Endothelial cell of umbilical vein (primary cell): ENCODE results near the gene COQ2. TPM values are rescaled to one million over a fixed set of nuclear protein-coding genes. Genes with fewer than 3 reads are reported as not detected.

Experiments used
- BruUV-seq: library from RNA; stranded (reverse); fragments of 400-500 nt; replicated peaks from 2 replicates; lab custom pipeline; 2021; lab: Mats Ljungman, UMichigan
- CTCF ChIA-PET: fragments of 300-600, 350-600 bp; sonication (Branson Sonifier 250); formaldehyde crosslinking; loops from one replicate; lab custom pipeline; 2021; ENCODE audit warnings: antibody characterized with exemption, inconsistent platforms; lab: Charles Lee
- POLR2A ChIA-PET: fragments of 300-600, 350-600 bp; sonication (Branson Sonifier 250); formaldehyde crosslinking; loops from one replicate; lab custom pipeline; 2021; ENCODE audit warnings: antibody characterized with exemption, inconsistent platforms; lab: Charles Lee
- DNase-seq: peaks from one replicate; pipeline ENCODE4 v3.0.0-alpha.2; 2011; ENCODE audit warnings: low read depth, low spot score
- FAIRE-seq: peaks from 2 replicates; lab custom pipeline; 2011; peaks lifted over from hg19 to GRCh38; lab: Jason Lieb, UNC
- H2AFZ ChIP-seq: 2 replicates; pipeline ENCODE4 v1.6.0; 2012; ENCODE audit warnings: low read depth, low read length, control low read depth, inconsistent platforms
- H3K27ac ChIP-seq: 2 replicates; pipeline ENCODE4 v1.5.1; 2011; ENCODE audit warnings: low read depth, mild to moderate bottlenecking, control low read depth, low read length, moderate library complexity; ENCODE audit not compliant: insufficient read depth
- H3K27me3 ChIP-seq, 2 experiments: 2 replicates each; pipeline versions ENCODE4 v1.6.0 to v1.6.1; 2011; ENCODE audit warnings: low read length in 2 of 2, mixed read lengths in 1 of 2; ENCODE audit not compliant: control insufficient read depth in 2 of 2, insufficient read depth in 2 of 2
- H3K36me3 ChIP-seq, 2 experiments: 2 replicates in 1 of 2; 3 replicates in 1 of 2; pipeline ENCODE4 v1.5.1; 2011; ENCODE audit warnings: low read length in 2 of 2, mild to moderate bottlenecking in 1 of 2, moderate library complexity in 1 of 2; ENCODE audit not compliant: control insufficient read depth in 2 of 2, insufficient read depth in 2 of 2; ENCODE audit errors: extremely low read depth in 1 of 2
- H3K4me1 ChIP-seq: 3 replicates; pipeline ENCODE4 v1.5.1; 2011; ENCODE audit warnings: mild to moderate bottlenecking, low read length; ENCODE audit not compliant: control insufficient read depth, insufficient read depth; ENCODE audit errors: extremely low read depth
- H3K4me2 ChIP-seq: 2 replicates; pipeline ENCODE4 v1.6.1; 2011; ENCODE audit warnings: low read length, control low read depth, mixed read lengths; ENCODE audit not compliant: insufficient read depth
- H3K4me3 ChIP-seq, 3 experiments: fragments of 200-600 bp in 1 of 3; sonication (generic), shearing (Covaris generic) in 1 of 3; replicated peaks in 1 of 3; 2 replicates each; pipeline ENCODE4 v1.5.1; 2011 to 2016; ENCODE audit warnings: control low read depth in 3 of 3, low read length in 3 of 3, mild to moderate bottlenecking in 2 of 3, inconsistent platforms in 1 of 3, low read depth in 1 of 3, moderate library complexity in 1 of 3; ENCODE audit not compliant: insufficient read depth in 1 of 3
- H3K79me2 ChIP-seq: 2 replicates; pipeline ENCODE4 v1.6.0; 2012; ENCODE audit warnings: low read length, inconsistent platforms; ENCODE audit not compliant: control insufficient read depth, insufficient read depth
- H3K9ac ChIP-seq: replicated peaks from 2 replicates; pipeline ENCODE3; 2011; ENCODE audit warnings: low read length, control low read depth; ENCODE audit not compliant: insufficient read depth; ENCODE audit errors: extremely low read depth
- H3K9me1 ChIP-seq: replicated peaks from 3 replicates; pipeline ENCODE4 v1.6.0; 2011; ENCODE audit warnings: mild to moderate bottlenecking, low read length; ENCODE audit not compliant: control insufficient read depth, insufficient read depth; ENCODE audit errors: extremely low read depth
- H3K9me3 ChIP-seq: replicated peaks from 2 replicates; pipeline ENCODE4 v1.5.1; 2012; ENCODE audit warnings: low read length, inconsistent platforms; ENCODE audit not compliant: control insufficient read depth, insufficient read depth
- H4K20me1 ChIP-seq: replicated peaks from 2 replicates; pipeline ENCODE3; 2011; ENCODE audit warnings: mild to moderate bottlenecking, low read length; ENCODE audit not compliant: control insufficient read depth, insufficient read depth; ENCODE audit errors: extremely low read depth
- EZH2 ChIP-seq: IDR thresholded peaks from 2 replicates; pipeline ENCODE4 v1.6.1; 2012; ENCODE audit warnings: borderline replicate concordance, low read depth, mild to moderate bottlenecking, moderate library complexity, low read length, inconsistent platforms; ENCODE audit not compliant: severe bottlenecking
- FOS ChIP-seq: IDR thresholded peaks from 2 replicates; pipeline ENCODE4 v1.6.1; 2011; ENCODE audit warnings: mild to moderate bottlenecking, low read length, moderate library complexity, borderline replicate concordance; ENCODE audit not compliant: insufficient read depth
- GATA2 ChIP-seq: IDR thresholded peaks from 2 replicates; pipeline ENCODE4 v1.7.0; 2011; ENCODE audit warnings: low read depth, mild to moderate bottlenecking, moderate library complexity, mixed read lengths, low read length; ENCODE audit not compliant: insufficient read length, insufficient read depth
- JUN ChIP-seq: IDR thresholded peaks from 2 replicates; pipeline ENCODE4 v1.6.1; 2011; ENCODE audit warnings: borderline replicate concordance, low read depth; ENCODE audit not compliant: insufficient read length, insufficient read depth
- MYC ChIP-seq: IDR thresholded peaks from one replicate; pipeline ENCODE4 v1.6.1; 2011; ENCODE audit warnings: mild to moderate bottlenecking, low read depth, low read length
- POLR2A ChIP-seq: IDR thresholded peaks from 2 replicates; pipeline ENCODE4 v1.6.1; 2012; ENCODE audit warnings: low read depth, mild to moderate bottlenecking, control low read depth, low read length
- POLR2AphosphoS5 ChIP-seq: IDR thresholded peaks from 2 replicates; pipeline ENCODE4 v1.6.1; 2012; ENCODE audit warnings: low read depth, mild to moderate bottlenecking, control low read depth, low read length, moderate library complexity; ENCODE audit not compliant: insufficient read depth
- dilution Hi-C: fragments of 300-500 bp; cut with MboI; formaldehyde crosslinking; loops from one replicate; pipeline ENCODE4 v1.15.0; 2019; ENCODE audit warnings: low sequenced_read_pairs; ENCODE audit not compliant: extremely low pct_ligation_motif_present
- intact Hi-C: fragments of 100-400 bp; cut with micrococcal nuclease; formaldehyde crosslinking; loops from one replicate; pipeline ENCODE4 v1.10.0; 2022
- polyA plus RNA-seq, 4 experiments: library from polyadenylated mRNA; depleted of rRNA in 3 of 4; stranded (reverse) in 3 of 4; unstranded in 1 of 4; fragments of >200 nt; gene quantifications; 2 replicates each; pipeline versions ENCODE4 v1.2.1 to v1.2.3, GENCODE V29; 2011 to 2012; ENCODE audit warnings: missing spikeins in 1 of 4
- total RNA-seq: library from RNA; stranded (reverse); gene quantifications from 2 replicates; pipeline ENCODE4 v1.2.3, GENCODE V29; 2021
- TF ChIP-seq, protein P1 (sequence below): IDR thresholded peaks from 2 replicates; pipeline ENCODE4 v1.6.1; 2011; ENCODE audit not compliant: insufficient read depth, insufficient read length
- TF ChIP-seq, protein P2 (sequence below), 2 donors: IDR thresholded peaks; 1 replicate in 1 of 2; 2 replicates in 1 of 2; pipeline ENCODE4 v1.5.1; 2011; ENCODE audit warnings: low read length in 2 of 2, mild to moderate bottlenecking in 2 of 2, moderate library complexity in 2 of 2, control low read depth in 1 of 2, inconsistent platforms in 1 of 2, low read depth in 1 of 2; ENCODE audit not compliant: insufficient read depth in 1 of 2; ENCODE audit errors: extremely low read depth in 1 of 2

COQ2 gene
- total and polyA plus RNA-seq, 2 donors (not counting 3 experiments of a cell fraction or from before 2014, with no cell fraction given), result 25.5 to 28.0 TPM

GRCh38 chr4:83250687-83251446, 33.7 kb downstream of the COQ2 start:
- no peak for FAIRE-seq
- no peaks in the 10 kb centered on the region for H3K79me2 ChIP-seq
- intact Hi-C loops (loop anchor here (10.0 kb wide), 1 partner anchor 456 kb away; the partner anchor contains the start of gene SCD5), dilution Hi-C loops (no loop called here)
- no peak overlapping the region for H3K4me3 ChIP-seq
- no peaks in the 10 kb centered on the region for H3K9me1 ChIP-seq
- no peak overlapping the region for H3K27ac ChIP-seq
- TF ChIP-seq FOS (no peak), EZH2 (no peak), POLR2AphosphoS5 (no peak), GATA2 (no peak), JUN (no peak), MYC (no peak), POLR2A (no peak)
- TF ChIP-seq, protein P1, sequence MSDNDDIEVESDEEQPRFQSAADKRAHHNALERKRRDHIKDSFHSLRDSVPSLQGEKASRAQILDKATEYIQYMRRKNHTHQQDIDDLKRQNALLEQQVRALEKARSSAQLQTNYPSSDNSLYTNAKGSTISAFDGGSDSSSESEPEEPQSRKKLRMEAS, result no peak
- TF ChIP-seq, protein P2, sequence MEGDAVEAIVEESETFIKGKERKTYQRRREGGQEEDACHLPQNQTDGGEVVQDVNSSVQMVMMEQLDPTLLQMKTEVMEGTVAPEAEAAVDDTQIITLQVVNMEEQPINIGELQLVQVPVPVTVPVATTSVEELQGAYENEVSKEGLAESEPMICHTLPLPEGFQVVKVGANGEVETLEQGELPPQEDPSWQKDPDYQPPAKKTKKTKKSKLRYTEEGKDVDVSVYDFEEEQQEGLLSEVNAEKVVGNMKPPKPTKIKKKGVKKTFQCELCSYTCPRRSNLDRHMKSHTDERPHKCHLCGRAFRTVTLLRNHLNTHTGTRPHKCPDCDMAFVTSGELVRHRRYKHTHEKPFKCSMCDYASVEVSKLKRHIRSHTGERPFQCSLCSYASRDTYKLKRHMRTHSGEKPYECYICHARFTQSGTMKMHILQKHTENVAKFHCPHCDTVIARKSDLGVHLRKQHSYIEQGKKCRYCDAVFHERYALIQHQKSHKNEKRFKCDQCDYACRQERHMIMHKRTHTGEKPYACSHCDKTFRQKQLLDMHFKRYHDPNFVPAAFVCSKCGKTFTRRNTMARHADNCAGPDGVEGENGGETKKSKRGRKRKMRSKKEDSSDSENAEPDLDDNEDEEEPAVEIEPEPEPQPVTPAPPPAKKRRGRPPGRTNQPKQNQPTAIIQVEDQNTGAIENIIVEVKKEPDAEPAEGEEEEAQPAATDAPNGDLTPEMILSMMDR (IDR thresholded peaks at IDR 0.05; ENCODE audit: extremely low read depth in 1 of 2, insufficient read depth in 1 of 2, low read depth in 1 of 2, low read length in 2 of 2), result no peak
- ChIA-PET CTCF (interaction anchor here (0.7 to 4.9 kb wide), 18 partner anchors 9 to 205 kb away, joined by 3 to 84 read pairs (median 4); no protein-coding TSS in a partner anchor), POLR2A (no interaction called here)
- H3K27me3 ChIP-seq, result no peaks in the 10 kb centered on the region
- H4K20me1 ChIP-seq, result no peaks in the 10 kb centered on the region
- no peak overlapping the region for H3K9ac ChIP-seq
- H3K9me3 ChIP-seq, result no peaks in the 10 kb centered on the region
- no peak for DNase-seq
- peaks cover 17% of the 10 kb centered on the region for H3K4me1 ChIP-seq
- no TSS peak for BruUV-seq
- no peak overlapping the region for H2AFZ ChIP-seq
- no peaks in the 10 kb centered on the region for H3K36me3 ChIP-seq
- H3K4me2 ChIP-seq, result no peak overlapping the region
